Measurements from ENCODE around the gene SH3RF3. TPM values are rescaled to one million over a fixed set of nuclear protein-coding genes. Genes with fewer than 3 reads are reported as not detected.

The SH3RF3 gene
- total RNA-seq, 1 donor from 2014 or later = 1.7 TPM

DNA sequence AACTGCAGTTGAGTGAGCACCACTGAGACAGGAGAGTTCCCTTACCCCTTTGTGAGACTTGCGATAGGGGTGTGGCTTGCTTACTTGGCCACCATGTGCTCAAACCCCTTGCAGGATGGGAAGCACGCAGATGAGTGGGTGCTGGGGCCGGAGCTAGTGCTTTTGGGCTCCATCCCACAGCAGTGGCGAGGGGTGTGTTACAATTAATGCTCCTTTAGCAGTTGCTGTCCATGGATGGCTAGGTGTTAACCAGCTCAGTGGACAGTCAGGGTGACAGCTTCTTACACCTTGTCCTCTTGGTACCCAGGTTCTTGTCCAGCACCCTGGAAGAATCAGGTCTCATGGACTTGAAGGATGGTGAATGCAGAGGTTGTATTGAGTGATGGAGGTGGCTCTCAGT lies 103.9 kb downstream of the SH3RF3 start:
- DNase-seq = no peak
- H3K4me3 Mint-ChIP-seq (ENCODE audit: unreplicated experiment) = no peak overlapping the region
- H3K27me3 Mint-ChIP-seq (ENCODE audit: unreplicated experiment) = peaks cover 2% of the 10 kb centered on the region
- H3K4me1 Mint-ChIP-seq (ENCODE audit: low read depth, unreplicated experiment) = peaks cover 7% of the 10 kb centered on the region
- TF ChIP-seq, protein P1, sequence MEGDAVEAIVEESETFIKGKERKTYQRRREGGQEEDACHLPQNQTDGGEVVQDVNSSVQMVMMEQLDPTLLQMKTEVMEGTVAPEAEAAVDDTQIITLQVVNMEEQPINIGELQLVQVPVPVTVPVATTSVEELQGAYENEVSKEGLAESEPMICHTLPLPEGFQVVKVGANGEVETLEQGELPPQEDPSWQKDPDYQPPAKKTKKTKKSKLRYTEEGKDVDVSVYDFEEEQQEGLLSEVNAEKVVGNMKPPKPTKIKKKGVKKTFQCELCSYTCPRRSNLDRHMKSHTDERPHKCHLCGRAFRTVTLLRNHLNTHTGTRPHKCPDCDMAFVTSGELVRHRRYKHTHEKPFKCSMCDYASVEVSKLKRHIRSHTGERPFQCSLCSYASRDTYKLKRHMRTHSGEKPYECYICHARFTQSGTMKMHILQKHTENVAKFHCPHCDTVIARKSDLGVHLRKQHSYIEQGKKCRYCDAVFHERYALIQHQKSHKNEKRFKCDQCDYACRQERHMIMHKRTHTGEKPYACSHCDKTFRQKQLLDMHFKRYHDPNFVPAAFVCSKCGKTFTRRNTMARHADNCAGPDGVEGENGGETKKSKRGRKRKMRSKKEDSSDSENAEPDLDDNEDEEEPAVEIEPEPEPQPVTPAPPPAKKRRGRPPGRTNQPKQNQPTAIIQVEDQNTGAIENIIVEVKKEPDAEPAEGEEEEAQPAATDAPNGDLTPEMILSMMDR (IDR thresholded peaks at IDR 0.05; ENCODE audit: partially characterized antibody, unreplicated experiment) = no peak
- H3K27ac Mint-ChIP-seq (ENCODE audit: unreplicated experiment) = no peak overlapping the region
- no peaks in the 10 kb centered on the region for H3K9me3 Mint-ChIP-seq (ENCODE audit: unreplicated experiment)
- no peaks in the 10 kb centered on the region for H3K36me3 Mint-ChIP-seq (ENCODE audit: unreplicated experiment)

DNA sequence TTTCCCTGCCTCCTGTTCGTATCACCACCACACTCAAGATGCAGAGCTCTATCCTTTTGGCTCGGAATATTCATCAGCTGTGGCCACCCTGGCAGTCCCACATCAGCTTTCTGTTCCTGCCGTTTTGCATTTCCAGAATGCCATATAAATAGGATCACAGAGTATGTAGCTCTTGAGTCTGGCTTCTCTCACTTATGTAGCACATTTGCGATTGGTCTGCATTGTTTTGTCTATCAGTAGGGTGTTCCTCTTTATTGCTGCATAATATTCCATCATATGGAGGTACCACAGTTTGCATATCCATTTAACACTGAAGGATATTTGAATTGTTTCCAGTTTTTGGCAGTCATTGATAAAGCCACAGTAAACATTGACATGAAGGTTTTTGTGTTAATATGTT lies 104.6 kb downstream of the SH3RF3 start:
- H3K4me1 Mint-ChIP-seq (ENCODE audit: low read depth, unreplicated experiment) = peaks cover 7% of the 10 kb centered on the region
- H3K27me3 Mint-ChIP-seq (ENCODE audit: unreplicated experiment) = peaks cover 2% of the 10 kb centered on the region
- TF ChIP-seq, protein P1 (IDR thresholded peaks at IDR 0.05; ENCODE audit: partially characterized antibody, unreplicated experiment) = no peak
- no peak overlapping the region for H3K27ac Mint-ChIP-seq (ENCODE audit: unreplicated experiment)
- H3K4me3 Mint-ChIP-seq (ENCODE audit: unreplicated experiment) = no peak overlapping the region
- no peaks in the 10 kb centered on the region for H3K36me3 Mint-ChIP-seq (ENCODE audit: unreplicated experiment)
- no peak for DNase-seq
- no peaks in the 10 kb centered on the region for H3K9me3 Mint-ChIP-seq (ENCODE audit: unreplicated experiment)

GRCh38 chr2:109234355-109234754 lies 105.3 kb downstream of the SH3RF3 start:
- Mint-ChIP-seq H3K27me3 (ENCODE audit: unreplicated experiment) (peaks cover 2% of the 10 kb centered on the region), H3K9me3 (ENCODE audit: unreplicated experiment) (no peaks in the 10 kb centered on the region), H3K36me3 (ENCODE audit: unreplicated experiment) (no peaks in the 10 kb centered on the region), H3K4me3 (ENCODE audit: unreplicated experiment) (no peak overlapping the region), H3K27ac (ENCODE audit: unreplicated experiment) (no peak overlapping the region), H3K4me1 (ENCODE audit: low read depth, unreplicated experiment) (peaks cover 7% of the 10 kb centered on the region)
- TF ChIP-seq, protein P1 (IDR thresholded peaks at IDR 0.05; ENCODE audit: partially characterized antibody, unreplicated experiment) = no peak
- DNase-seq = no peak

DNA sequence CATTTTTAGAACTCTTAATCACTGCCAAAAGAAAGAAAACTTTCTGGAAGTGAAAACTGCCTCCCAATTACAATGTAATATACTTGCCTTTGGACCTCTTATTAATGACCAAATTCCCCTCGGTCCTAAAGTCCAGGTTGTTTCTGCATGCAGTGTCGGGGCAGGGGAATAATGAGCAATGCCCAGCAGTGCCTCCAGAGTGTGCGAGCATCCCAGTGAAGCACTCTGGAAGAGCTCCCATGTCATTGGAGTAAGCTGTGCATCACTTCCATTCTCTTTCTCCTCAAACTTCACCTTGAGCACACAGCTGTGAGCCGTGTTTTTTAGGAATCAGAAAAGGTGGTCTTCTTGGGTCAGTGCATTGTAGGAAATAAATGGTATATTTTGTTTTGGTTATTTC lies 107.1 kb downstream of the SH3RF3 start:
- Mint-ChIP-seq H3K9me3 (ENCODE audit: unreplicated experiment) (no peaks in the 10 kb centered on the region), H3K27me3 (ENCODE audit: unreplicated experiment) (peaks cover 2% of the 10 kb centered on the region), H3K27ac (ENCODE audit: unreplicated experiment) (no peak overlapping the region), H3K4me1 (ENCODE audit: low read depth, unreplicated experiment) (peaks cover 3% of the 10 kb centered on the region), H3K36me3 (ENCODE audit: unreplicated experiment) (no peaks in the 10 kb centered on the region), H3K4me3 (ENCODE audit: unreplicated experiment) (no peak overlapping the region)
- DNase-seq = no peak
- TF ChIP-seq, protein P1 (IDR thresholded peaks at IDR 0.05; ENCODE audit: partially characterized antibody, unreplicated experiment) = no peak

DNA sequence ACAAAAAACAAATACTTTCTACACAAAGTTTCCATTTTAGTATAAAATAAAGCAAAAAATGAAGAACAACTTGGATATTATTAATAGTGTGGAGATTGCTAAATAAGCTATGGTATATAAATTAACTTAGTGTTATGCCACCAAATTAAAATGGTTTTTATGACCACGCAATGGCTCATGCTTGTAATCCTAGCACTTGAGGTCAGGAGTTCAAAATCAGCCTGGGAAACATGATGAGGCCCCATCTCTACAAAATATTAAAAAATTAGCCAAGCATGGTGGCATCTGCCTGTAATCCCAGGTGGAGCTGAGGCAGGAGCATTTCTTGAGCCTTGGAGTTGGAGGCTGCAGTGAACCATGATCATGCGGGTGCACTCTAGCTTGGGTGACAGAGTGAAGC lies 108.8 kb downstream of the SH3RF3 start:
- H3K27ac Mint-ChIP-seq (ENCODE audit: unreplicated experiment) = no peak overlapping the region
- no peaks in the 10 kb centered on the region for H3K9me3 Mint-ChIP-seq (ENCODE audit: unreplicated experiment)
- TF ChIP-seq, protein P1 (IDR thresholded peaks at IDR 0.05; ENCODE audit: partially characterized antibody, unreplicated experiment) = no peak
- H3K27me3 Mint-ChIP-seq (ENCODE audit: unreplicated experiment) = peaks cover 2% of the 10 kb centered on the region
- H3K4me3 Mint-ChIP-seq (ENCODE audit: unreplicated experiment) = no peak overlapping the region
- no peaks in the 10 kb centered on the region for H3K36me3 Mint-ChIP-seq (ENCODE audit: unreplicated experiment)
- no peak for DNase-seq
- H3K4me1 Mint-ChIP-seq (ENCODE audit: low read depth, unreplicated experiment) = no peaks in the 10 kb centered on the region

Data from glutamatergic neuron (in vitro differentiated cells).